Measurements from ENCODE around the gene ADIPOR2.

- TF ChIP-seq CTCF (IDR thresholded peaks at IDR 0.05) (no peak), POLR2A (IDR thresholded peaks at IDR 0.05) (no peak)
Measured at GRCh38 chr12:1822699-1823098, 131.8 kb downstream of the ADIPOR2 start.
